Omental fat pad (tissue), 4 donors: ENCODE measurements around the gene CALML6. TPM values are rescaled to one million over a fixed set of nuclear protein-coding genes. Genes with fewer than 3 reads are reported as not detected.

Experiments
- ATAC-seq: fragments of 150-250 bp; one replicate; pipeline ENCODE4 v1.9.1; 2016; ENCODE audit warnings: mild to moderate bottlenecking, moderate library complexity; ENCODE audit not compliant: low FRiP score
- DNase-seq: peaks from one replicate; pipeline ENCODE4 v3.0.0-alpha.2; 2019; ENCODE audit warnings: low spot score
- CTCF ChIP-seq, 3 donors: fragments of 450-650 bp; IDR thresholded peaks; one replicate each; pipeline ENCODE4 v1.5.1; 2016 to 2017; ENCODE audit warnings: antibody characterized with exemption in 3 of 3, mild to moderate bottlenecking in 3 of 3, moderate library complexity in 2 of 3
- total RNA-seq, 4 donors: library from RNA; depleted of rRNA; stranded (reverse); fragments of >200 nt; gene quantifications; one replicate each; pipeline ENCODE4 v1.1.0, GENCODE V29; 2016

Gene CALML6
- total RNA-seq, 4 donors from 2014 or later: not detected

GRCh38 chr1:1937061-1937460 lies 22.0 kb downstream of the CALML6 start:
- ATAC-seq: no peak
- DNase-seq: no peak

GRCh38 chr1:1937549-1938275 lies 22.7 kb downstream of the CALML6 start:
- no peak for TF ChIP-seq CTCF (IDR thresholded peaks at IDR 0.05)
- no peak for ATAC-seq
- DNase-seq: no peak

More at GRCh38 chr1:1937061-1937460, 22.0 kb downstream of the CALML6 start:
- no peak for TF ChIP-seq CTCF (IDR thresholded peaks at IDR 0.05)

GRCh38 chr1:1938276-1938573 lies 23.2 kb downstream of the CALML6 start:
- TF ChIP-seq CTCF (IDR thresholded peaks at IDR 0.05): no peak
- no peak for ATAC-seq
- DNase-seq: no peak

GRCh38 chr1:1938613-1939295 lies 23.7 kb downstream of the CALML6 start:
- TF ChIP-seq CTCF (IDR thresholded peaks at IDR 0.05): no peak
- ATAC-seq (no peak), DNase-seq (no peak)

- ATAC-seq: no peak
- DNase-seq: no peak
- no peak for TF ChIP-seq CTCF (IDR thresholded peaks at IDR 0.05)
Measured at GRCh38 chr1:1939296-1940122, 24.4 kb downstream of the CALML6 start.

GRCh38 chr1:1940123-1940425 lies 25.0 kb downstream of the CALML6 start:
- no peak for DNase-seq

More at GRCh38 chr1:1940123-1940425, 25.0 kb downstream of the CALML6 start:
- no peak for TF ChIP-seq CTCF (IDR thresholded peaks at IDR 0.05)
- no peak for ATAC-seq
